HTERT RPE-1 (cell line): Measurements from ENCODE around the gene ATG14.
"Not testable (repeated sequence)": the region's sequence is repeated elsewhere in the genome, so short reads cannot be mapped to it uniquely, and the experiment has no call there.

Experiments
- in situ Hi-C: fragments of 300-500 bp; cut with MboI; formaldehyde crosslinking; loops from 4 replicates; pipeline ENCODE4 v1.14.3; 2020; ENCODE audit warnings: low sequenced_read_pairs

The ATG14 gene

GRCh38 chr14:55352201-55352600, 59.4 kb downstream of the ATG14 start:
- in situ Hi-C loops: no loop called here

- in situ Hi-C loops: no loop called here
These were observed 60.5 kb downstream of the ATG14 start for GRCh38 chr14:55351111-55351510.

- in situ Hi-C loops: no loop called here
These were observed 61.2 kb downstream of the ATG14 start for GRCh38 chr14:55350461-55350860.

- in situ Hi-C loops: no loop called here
These were observed 62.1 kb downstream of the ATG14 start for GRCh38 chr14:55349565-55349964.

GRCh38 chr14:55348766-55349453, 62.7 kb downstream of the ATG14 start:
- in situ Hi-C loops: no loop called here

- in situ Hi-C loops: no loop called here
These were observed 63.9 kb downstream of the ATG14 start for GRCh38 chr14:55347748-55348147.

GRCh38 chr14:55347040-55347439, 64.6 kb downstream of the ATG14 start:
- in situ Hi-C loops: no loop called here

- in situ Hi-C loops: not testable (repeated sequence)
These were observed 67.0 kb downstream of the ATG14 start for GRCh38 chr14:55344582-55345163.

GRCh38 chr14:55341781-55342180, 69.8 kb downstream of the ATG14 start:
- in situ Hi-C loops: no loop called here

- in situ Hi-C loops: no loop called here
These were observed 71.1 kb downstream of the ATG14 start for GRCh38 chr14:55340482-55340881.

- in situ Hi-C loops: no loop called here
These were observed 71.9 kb downstream of the ATG14 start for GRCh38 chr14:55339770-55340169.

- in situ Hi-C loops: no loop called here
These were observed 74.9 kb downstream of the ATG14 start for GRCh38 chr14:55336691-55337090.

- in situ Hi-C loops: no loop called here
These were observed 75.5 kb downstream of the ATG14 start for GRCh38 chr14:55336162-55336561.

- in situ Hi-C loops: no loop called here
These were observed 77.7 kb downstream of the ATG14 start for GRCh38 chr14:55333711-55334485.

GRCh38 chr14:55332654-55333570, 78.7 kb downstream of the ATG14 start:
- in situ Hi-C loops: no loop called here

GRCh38 chr14:55329999-55330710, 81.5 kb downstream of the ATG14 start:
- in situ Hi-C loops: no loop called here

- in situ Hi-C loops: no loop called here
These were observed 83.3 kb downstream of the ATG14 start for GRCh38 chr14:55328317-55328716.

GRCh38 chr14:55327179-55327578, 84.5 kb downstream of the ATG14 start:
- in situ Hi-C loops: no loop called here

GRCh38 chr14:55324812-55325211, 86.8 kb downstream of the ATG14 start:
- in situ Hi-C loops: no loop called here

GRCh38 chr14:55323910-55324309, 87.7 kb downstream of the ATG14 start:
- in situ Hi-C loops: no loop called here
